AML-193 (cell line): ENCODE measurements around the gene PTPN13.

ENCODE experiments used
- DNase-seq, 2 experiments: peaks; one replicate each; lab custom pipeline; 2025; lab: John Stamatoyannopoulos, UW

PTPN13 gene

GRCh38 chr4:86587381-86588140, 6.6 kb upstream of the PTPN13 start:
- no peak for DNase-seq

- no peak for DNase-seq
Measured at GRCh38 chr4:86592553-86593249, 1.4 kb upstream of the PTPN13 start.

GRCh38 chr4:86594559-86595425, 677 bp downstream of the PTPN13 start:
- no peak for DNase-seq

- no peak for DNase-seq
Measured at GRCh38 chr4:86595426-86595805, 1.3 kb downstream of the PTPN13 start.

- no peak for DNase-seq
Measured at GRCh38 chr4:86596807-86597206, 2.7 kb downstream of the PTPN13 start.

- no peak for DNase-seq
Measured at GRCh38 chr4:86600007-86600653, 6.0 kb downstream of the PTPN13 start.

- peak in 1 of 2 experiments; percentile 3 for DNase-seq
Measured at GRCh38 chr4:86603311-86603885, 9.3 kb downstream of the PTPN13 start.

GRCh38 chr4:86606809-86607208, 12.7 kb downstream of the PTPN13 start:
- DNase-seq = no peak

GRCh38 chr4:86608757-86609375, 14.8 kb downstream of the PTPN13 start:
- DNase-seq = no peak

- no peak for DNase-seq
Measured at GRCh38 chr4:86611757-86612156, 17.6 kb downstream of the PTPN13 start.

GRCh38 chr4:86613734-86614133, 19.6 kb downstream of the PTPN13 start:
- no peak for DNase-seq

GRCh38 chr4:86614865-86615264, 20.8 kb downstream of the PTPN13 start:
- DNase-seq = no peak

- no peak for DNase-seq
Measured at GRCh38 chr4:86615501-86615900, 21.4 kb downstream of the PTPN13 start.

- no peak for DNase-seq
Measured at GRCh38 chr4:86619656-86620055, 25.5 kb downstream of the PTPN13 start.

GRCh38 chr4:86621435-86621834, 27.3 kb downstream of the PTPN13 start:
- no peak for DNase-seq

GRCh38 chr4:86626066-86626465, 32.0 kb downstream of the PTPN13 start:
- no peak for DNase-seq

GRCh38 chr4:86627462-86628135, 33.5 kb downstream of the PTPN13 start:
- DNase-seq = no peak

GRCh38 chr4:86630629-86631028, 36.5 kb downstream of the PTPN13 start:
- no peak for DNase-seq

- DNase-seq = no peak
Measured at GRCh38 chr4:86631166-86631565, 37.1 kb downstream of the PTPN13 start.

- no peak for DNase-seq
Measured at GRCh38 chr4:86633854-86634253, 39.7 kb downstream of the PTPN13 start.

- no peak for DNase-seq
Measured at GRCh38 chr4:86640469-86640868, 46.4 kb downstream of the PTPN13 start.
